NCI-H2227 treated with DMSO at 0.1 percent for 48 hours (cell line): ENCODE results near the gene MUC4.

Source experiments
- DNase-seq: peaks from one replicate; lab custom pipeline; 2025; lab: John Stamatoyannopoulos, UW

MUC4 gene

GRCh38 chr3:195697582-195698324 lies 114.0 kb downstream of the MUC4 start:
- no peak for DNase-seq
